GM18867 (cell line): Measurements from ENCODE around the gene SLC6A18.

Experiments
- ATAC-seq: cut with Tn5 transposase; IDR thresholded peaks from one replicate; pipeline ENCODE4 v1.9.1; 2021; ENCODE audit warnings: mild to moderate bottlenecking, moderate library complexity; ENCODE audit not compliant: unreplicated experiment

SLC6A18 gene

DNA sequence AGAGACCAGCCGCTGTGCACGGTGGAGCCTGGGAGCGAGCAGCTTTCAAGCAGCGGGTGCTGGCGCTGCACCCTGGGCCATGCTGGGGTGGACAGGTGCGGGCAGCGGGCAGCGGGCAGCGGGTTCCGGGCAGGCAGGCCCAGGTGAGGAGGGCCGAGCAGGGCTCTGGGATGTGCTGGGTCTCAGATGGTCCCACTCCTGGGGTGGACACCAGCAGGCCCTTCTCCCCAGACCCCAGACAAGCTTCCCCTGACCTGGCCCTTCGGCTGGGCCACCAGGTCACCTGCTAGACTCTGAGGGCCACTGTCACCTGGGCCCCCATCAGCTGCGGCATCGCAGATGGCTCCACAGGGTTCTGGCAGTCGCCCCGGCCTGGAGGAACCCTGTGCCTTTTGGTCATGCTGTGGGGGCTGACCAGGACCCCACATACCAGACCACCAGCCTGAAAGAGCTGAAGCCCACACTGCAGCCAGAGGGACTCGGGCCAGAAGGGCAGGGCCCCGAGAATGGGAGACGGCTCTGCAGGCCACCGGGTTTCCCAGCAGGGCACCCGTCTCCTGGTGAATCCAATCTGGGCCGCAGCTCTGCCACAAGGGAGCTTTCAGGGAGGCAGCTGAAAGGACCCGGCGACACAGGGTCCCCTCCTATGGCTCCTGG lies 21.7 kb upstream of the SLC6A18 start:
- no peak for ATAC-seq

DNA sequence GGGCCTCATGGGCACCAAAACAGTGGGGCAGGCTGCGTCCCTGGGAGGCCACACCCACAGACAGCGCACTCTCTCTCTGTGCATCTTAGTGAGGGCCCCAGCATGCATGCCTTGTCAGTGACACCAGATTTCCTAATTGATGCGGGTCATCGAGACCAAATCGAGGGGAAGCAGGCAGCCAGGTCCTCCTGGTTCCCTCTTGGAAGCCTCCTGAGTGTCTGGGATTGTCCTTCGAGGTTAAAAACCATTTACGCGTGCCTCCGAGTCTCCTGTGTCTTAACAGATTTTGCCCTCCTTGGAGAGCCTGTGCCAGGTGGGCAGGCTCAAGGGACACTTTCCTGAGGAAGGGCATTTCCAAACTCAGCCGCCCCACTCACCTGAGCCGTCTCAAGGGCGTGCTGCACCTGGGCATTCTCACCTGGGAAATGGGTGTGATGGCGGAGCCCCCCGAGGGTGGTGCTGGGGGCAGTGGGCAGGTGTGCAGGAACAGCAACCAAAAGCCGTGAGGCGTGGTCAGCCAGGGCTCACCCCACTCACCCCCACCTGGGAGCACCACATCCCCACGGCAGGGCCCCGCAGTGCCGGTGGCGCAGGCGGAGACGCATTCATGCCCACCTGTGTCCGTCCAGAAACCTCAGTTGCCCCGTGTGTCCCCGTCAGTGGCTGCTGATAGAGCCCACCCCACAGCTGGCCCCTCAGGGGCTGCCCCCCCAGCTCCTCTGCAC lies 21.1 kb upstream of the SLC6A18 start:
- ATAC-seq, result no peak

DNA sequence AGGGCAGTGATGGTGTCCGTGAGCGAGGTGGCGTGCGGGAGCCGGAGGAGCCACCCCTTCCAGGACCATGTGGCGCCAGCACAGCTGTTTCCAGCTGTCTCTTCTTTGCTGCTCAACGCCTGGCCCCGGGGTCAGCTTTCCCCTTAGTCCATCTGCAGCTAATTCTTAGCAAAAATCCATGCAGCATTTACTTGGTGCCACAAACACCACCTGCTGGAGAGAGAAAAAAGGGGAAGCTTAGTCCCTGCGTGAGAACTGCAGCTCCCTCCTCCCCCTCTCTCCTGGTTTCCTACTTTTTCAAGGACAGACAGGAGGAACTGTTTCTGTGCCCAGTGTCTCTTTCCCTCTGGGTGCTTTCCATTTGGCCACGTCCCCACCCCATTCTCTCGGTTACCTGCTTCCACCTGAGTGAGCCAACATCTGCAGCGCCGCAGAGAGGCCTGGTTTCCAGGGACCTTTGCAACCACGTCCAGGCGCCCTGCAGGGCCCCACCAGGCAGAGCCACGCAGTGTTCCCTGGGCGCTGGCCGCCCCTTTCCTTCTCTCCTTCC lies 20.4 kb upstream of the SLC6A18 start:
- no peak for ATAC-seq

DNA sequence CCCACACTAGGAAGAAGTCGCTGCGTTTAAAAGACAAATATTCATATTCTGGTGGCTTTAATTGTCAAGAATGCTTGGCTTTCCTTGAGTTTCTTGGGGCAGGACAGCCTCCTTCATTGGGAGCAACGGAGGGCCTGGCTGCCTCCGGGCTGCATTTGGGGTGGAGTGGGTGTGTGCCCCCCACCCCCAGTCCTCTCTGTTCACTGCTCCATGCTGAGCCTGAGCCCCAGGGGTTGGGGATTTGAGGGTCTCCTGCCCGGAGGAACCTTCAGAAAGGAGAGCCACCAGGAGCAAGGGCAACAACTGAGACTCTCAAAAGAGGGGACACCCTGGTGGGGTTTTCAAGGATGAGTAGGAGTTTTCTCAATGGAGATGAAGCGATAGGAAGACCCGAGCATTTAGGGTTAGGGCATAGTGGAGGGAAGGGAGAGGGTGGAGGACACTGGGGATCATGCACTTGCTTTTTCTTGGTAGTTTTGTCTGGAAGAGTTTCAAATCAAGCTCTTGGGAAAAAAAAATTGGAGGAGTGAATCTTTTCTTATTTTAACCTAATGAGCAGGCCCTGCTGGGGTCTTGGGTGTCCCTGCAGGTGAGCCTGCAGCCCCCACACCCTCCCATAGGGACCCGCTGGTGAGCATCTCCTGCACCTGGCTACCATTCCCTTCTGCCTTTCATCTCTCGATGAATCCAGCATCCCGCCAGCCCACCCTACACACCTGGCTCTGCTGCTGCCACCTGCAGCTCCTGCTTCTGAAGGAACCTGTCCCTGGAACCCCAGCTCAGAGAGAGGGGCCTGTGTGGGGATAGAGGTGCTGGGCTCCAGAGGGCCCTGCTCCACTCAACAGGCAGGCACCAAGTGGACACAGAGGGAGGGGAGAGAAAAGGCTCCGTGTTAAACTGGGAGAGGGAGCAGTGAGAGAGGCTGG lies 19.7 kb upstream of the SLC6A18 start:
- no peak for ATAC-seq

DNA sequence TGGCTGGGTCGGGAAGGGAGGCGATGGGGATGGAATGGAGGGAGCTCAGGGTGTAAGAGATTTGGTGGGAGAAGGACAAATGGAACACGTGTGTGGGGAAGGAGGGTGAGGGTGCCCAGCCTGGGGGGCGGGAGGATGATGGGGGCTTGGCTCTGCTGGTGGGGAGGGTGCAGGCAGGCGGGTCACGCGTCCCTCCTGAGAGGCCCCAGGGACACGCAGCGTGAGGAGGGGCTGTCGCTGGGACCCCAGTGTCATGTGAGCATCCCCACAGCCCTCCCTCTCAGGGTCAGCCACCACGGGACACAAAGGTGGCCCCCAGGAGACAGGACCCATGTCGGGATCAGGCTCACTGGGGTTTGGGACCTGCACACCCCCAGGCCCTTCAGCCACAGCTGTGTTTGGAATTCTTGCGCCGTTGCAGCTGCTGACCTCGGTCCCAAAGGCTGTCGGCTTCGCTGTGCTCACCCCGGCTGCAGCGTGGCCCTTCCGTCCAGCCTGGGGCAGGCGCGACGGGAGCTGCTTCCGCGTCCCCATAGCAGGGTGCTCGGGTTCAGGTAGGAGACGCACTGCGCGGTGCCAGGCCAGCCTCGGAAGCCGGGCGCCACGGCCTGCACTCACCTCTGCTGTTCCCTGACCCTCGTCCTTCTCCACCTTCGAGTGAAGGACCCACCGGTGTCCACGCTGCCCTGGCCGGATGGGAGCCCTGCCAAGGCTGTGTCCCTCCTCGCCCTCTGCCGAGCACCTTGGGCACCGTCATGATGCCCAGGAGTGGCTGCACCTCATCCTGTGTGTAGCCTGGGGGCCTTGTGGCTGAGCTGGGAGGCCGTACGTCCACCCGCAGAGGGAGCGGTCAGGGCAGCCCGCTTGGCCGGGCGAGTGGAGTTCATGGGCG lies 18.4 kb upstream of the SLC6A18 start:
- no peak for ATAC-seq

DNA sequence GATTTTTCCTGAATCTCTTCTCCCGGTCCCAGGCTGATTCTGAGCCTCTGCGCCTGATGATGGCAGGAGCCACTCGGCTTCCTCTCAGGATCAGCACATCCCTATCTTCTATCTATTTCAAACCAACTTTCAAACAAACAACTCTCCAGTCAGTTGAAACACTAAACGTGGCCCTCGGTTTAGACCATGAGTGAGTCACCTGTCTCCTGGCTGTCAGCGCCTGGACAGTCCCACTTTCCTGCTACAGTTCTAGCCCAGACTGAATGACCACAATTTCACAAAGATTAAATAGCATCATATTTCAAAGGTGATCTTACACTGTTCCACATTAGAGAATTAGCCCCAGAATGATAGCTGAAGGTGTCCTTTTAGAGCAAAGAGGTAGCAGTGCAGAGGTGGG lies 17.6 kb upstream of the SLC6A18 start:
- no peak for ATAC-seq

DNA sequence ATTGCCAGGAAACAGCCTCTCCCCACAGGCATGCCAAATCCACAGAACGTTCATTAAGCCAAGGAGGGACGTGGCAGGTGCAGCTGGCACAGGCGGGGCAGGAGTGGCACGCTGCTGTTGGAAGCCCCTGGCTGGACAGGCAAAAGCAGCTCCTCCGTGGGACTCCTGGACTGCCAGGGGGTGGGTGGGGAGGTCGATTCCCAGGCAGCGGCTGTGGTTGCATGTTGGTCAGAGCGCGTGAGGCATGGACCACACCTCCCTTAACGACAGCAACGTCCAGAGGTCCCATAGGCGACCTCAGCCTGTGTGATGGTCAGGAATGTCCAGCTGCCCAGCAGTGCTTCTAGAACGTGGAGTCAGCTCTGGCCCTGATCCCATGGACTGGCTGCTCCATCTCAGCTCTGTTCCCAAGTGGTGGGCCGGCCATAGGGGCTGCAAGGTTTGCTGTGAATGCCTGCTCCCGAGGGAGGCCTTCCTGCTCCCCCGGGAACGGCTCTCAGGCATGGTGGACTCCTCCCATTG lies 16.9 kb upstream of the SLC6A18 start:
- ATAC-seq, result no peak

DNA sequence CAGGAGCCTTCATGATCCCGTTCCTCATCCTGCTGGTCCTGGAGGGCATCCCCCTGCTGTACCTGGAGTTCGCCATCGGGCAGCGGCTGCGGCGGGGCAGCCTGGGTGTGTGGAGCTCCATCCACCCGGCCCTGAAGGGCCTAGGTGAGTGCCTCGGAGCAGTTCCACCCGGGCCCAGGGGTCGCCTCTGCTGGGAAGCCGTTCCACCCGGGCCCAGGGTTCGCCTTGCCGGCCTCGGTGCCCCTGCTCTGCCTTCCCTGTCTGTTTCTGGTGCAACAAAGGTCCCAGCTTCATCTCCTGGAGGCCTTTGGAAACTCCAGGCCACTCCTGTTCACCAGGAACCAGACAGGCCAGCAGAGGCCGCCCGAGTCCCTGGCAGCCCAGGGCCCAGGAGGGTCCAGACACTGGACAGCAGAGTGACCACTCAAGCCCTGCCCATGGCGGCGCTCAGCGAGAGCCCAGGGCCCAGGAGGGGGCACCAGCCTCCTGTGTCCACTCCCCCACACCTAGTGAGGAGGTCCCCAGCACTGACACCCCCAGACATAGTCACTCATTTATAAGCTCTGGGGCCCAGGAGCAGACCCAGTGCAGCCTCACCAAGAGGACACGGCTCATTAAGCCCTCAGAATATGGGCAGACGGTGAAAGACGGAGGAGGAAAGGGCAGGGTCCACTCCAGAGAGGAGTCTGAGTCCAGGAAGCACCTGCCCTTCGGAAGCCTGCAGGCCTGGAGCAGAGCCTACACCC lies 16.3 kb upstream of the SLC6A18 start:
- no peak for ATAC-seq

DNA sequence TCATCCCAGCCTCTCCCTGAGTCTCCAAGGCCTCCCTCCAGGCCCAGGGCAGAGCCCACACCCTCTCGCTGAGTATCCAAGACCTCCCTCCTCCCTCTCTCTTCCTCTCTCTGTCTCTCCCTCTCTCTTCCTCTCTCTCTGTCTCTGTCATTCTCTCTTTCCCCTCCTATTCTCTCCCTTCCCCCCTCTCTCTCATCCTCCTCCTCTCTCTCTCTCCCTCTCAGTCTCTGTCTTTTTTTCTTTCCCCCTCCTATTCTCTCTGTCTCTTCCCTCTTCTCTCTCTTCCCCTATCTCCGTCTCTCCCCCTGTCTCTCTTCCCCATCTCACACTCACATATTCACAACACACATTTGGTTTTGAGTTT lies 15.7 kb upstream of the SLC6A18 start:
- no peak for ATAC-seq

DNA sequence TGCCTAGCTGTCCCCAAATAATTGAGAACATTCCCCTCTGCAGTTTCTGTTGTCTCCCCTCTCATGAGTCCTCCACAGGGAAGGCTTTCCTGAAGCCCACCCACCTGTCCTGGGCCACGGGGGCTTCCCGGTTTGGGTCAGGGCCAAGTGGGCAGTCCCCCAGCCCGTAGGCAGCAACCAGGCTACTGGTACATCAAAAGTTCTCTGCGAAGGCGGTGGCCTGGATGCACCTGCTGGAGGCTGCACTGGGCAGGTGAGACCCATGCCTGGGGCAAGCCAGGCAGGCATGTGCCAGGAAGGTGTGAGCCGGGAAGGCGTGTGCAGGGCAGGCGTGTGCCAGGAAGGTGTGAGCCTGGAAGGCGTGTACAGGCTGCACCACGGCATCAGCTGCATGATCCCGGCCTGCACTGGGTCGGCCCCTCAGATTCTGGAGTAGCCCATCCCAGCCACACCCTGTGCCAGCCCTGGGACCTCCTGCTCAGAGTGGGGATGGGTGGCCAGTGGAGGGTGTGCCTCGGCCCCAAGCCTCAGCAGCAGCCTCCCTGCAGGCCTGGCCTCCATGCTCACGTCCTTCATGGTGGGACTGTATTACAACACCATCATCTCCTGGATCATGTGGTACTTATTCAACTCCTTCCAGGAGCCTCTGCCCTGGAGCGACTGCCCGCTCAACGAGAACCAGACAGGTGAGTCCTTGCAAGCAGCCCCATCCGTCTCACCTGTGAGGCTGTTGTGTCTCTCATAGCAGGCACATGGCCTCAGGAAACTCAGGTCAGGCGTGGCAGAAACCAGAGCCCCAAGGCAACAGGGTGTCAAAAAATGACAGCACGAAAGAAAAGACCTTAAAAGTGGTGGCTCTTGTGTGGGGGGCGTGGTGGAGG lies 15.0 kb upstream of the SLC6A18 start:
- no peak for ATAC-seq

DNA sequence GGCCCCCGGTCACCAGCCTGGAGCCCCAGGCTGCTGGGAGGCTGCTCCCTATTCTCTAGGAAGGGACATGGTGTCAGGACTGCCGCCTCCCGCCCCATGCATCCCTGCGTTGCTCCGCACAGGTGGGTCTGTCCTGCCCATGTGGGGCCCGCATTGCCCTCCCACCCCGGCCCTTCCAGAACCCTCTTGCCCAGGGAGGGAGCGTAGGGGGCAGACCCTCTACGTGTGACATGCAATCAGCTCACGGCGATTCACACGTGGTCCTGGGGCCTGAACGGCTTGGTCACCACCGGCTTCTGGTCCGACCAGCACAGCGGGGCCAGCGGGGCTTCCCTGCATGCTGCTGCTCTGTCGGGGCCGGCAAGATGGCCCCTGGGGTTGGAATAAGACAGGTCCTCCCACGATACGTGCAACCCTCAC lies 14.3 kb upstream of the SLC6A18 start:
- ATAC-seq, result no peak

DNA sequence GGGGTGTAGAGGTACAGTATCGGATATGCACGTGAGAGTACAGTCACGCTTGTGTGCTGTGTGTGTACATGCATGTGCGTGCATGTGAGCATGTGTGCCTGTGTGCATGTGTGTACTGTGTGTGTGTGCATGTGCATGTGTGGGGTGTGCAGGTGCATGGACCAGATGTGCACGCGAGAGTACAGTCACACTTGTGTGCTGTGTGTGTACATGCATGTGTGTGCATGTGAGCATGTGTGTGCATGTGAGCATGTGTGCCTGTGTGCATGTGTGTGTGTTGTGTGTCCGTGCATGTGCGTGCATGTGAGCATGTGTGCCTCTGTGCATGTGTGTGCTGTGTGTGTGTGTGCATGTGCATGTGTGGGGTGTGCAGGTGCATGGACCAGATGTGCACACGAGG lies 13.5 kb upstream of the SLC6A18 start:
- ATAC-seq, result no peak

DNA sequence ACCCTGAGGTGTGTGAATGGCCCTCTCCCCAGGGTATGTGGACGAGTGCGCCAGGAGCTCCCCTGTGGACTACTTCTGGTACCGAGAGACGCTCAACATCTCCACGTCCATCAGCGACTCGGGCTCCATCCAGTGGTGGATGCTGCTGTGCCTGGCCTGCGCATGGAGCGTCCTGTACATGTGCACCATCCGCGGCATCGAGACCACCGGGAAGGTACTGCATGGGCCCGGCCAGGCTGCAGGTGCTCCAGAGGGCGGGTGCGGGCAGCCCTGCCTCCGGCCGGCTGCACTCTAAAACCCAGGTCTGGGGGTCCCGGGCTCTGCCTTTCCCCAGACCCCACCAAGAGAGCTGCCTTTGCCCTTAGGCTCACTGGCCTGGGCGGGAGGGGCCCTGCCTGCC lies 12.9 kb upstream of the SLC6A18 start:
- ATAC-seq, result no peak

DNA sequence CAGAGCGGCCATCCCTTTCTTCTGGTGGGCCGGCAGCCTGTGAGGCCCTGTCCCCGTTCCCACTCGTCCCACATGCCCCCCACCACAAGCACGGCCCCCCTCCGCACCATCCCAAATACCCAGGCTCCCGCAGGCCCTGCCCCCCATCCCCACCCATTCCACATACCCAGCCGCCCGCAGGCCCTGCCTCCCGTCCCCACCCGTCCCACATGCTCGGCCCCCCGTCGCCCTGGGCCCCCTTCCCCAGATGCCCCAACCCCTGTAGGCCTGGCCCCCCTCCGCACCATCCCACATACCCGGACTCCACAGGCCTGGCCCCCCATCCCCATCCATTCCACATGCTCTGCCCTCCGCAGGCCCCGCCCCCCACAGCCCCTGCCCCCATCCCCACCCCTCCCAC lies 12.3 kb upstream of the SLC6A18 start:
- no peak for ATAC-seq

DNA sequence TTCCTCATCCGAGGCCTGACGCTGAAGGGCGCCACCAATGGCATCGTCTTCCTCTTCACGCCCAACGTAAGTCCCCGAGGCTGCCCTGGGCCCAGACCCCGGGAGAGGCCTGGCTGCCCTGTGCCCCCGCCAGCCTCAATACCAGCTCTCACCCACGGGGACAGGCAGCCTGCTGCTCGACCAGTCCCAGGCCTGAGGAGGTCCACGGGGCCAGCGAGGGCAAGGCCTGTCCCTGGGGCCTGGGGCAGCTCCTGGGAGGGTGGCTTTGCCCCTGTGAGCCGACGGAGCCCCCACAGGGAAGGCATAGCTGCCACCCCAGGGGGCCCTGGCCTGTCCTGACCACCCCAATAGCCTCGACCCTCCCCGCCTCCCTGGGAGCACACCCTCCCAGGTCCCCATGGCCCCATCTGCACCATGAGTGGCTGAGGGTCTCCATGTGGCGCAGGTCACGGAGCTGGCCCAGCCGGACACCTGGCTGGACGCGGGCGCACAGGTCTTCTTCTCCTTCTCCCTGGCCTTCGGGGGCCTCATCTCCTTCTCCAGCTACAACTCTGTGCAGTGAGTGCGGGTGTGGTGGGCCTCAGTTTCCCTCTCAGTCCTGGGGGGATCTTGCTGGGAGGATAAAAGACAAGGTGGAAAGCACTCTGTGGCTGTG lies 11.5 kb upstream of the SLC6A18 start:
- no peak for ATAC-seq

DNA sequence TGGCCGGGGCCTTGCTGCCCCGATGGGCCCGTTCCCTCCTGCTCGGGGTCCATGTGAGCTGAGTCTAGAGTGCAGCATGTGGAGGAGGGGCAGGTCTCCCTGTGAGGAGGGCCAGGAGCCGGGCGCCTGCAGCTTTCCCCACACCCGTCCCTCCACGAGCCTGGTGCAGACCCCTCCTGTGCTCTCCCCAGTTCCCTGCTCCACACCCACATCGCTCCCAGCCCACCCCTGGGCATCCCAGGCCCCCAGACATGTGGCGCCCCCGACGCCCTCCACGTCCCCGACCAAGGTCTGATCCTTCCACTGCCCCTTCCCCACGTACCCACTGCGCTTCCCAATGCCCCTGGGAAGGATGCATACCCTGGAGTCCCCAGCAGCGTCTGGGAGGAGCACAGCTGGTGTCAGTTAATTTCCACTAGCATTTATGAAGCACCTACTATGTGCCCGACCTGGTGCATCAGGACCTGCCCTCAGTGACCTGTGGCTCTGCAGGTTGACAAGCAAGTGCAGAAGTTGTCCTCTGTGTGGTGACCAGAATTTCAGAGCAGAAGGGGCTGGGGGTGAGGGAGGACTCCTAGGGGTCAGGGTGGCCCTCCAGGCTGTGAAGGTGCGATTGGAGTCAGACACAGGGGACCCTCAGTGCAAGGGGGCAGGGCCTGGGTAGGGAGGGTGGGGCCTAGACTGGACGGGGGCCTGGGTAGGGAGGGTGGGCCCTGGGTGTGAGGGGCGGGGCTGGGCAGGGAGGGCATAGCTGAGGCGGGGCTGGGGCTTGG lies 10.8 kb upstream of the SLC6A18 start:
- no peak for ATAC-seq

DNA sequence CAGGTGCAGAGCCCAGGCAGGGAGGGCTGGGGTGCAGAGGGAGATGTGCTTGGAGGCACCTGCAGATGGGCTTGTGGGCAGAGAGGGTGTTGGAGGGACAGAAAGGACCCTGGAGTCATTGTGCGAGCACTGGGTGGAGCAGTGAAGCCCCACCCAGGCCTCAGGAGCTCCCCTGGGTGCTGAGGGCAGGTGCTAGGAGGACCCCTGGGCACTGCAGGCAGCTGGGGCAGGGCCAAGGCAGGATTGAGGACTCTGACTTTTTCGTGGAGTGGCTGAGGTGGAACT lies 10.3 kb upstream of the SLC6A18 start:
- ATAC-seq, result no peak
